SKM-1 treated with dmso at 0.1 percent for 144 hours (cell line): ENCODE measurements around the gene OR2F2.

ENCODE experiments used
- DNase-seq: peaks from one replicate; lab custom pipeline; 2025; ENCODE audit not compliant: unreplicated experiment; lab: John Stamatoyannopoulos, UW

Gene OR2F2, protein sequence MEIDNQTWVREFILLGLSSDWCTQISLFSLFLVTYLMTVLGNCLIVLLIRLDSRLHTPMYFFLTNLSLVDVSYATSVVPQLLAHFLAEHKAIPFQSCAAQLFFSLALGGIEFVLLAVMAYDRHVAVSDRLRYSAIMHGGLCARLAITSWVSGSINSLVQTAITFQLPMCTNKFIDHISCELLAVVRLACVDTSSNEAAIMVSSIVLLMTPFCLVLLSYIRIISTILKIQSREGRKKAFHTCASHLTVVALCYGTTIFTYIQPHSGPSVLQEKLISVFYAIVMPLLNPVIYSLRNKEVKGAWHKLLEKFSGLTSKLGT

DNA sequence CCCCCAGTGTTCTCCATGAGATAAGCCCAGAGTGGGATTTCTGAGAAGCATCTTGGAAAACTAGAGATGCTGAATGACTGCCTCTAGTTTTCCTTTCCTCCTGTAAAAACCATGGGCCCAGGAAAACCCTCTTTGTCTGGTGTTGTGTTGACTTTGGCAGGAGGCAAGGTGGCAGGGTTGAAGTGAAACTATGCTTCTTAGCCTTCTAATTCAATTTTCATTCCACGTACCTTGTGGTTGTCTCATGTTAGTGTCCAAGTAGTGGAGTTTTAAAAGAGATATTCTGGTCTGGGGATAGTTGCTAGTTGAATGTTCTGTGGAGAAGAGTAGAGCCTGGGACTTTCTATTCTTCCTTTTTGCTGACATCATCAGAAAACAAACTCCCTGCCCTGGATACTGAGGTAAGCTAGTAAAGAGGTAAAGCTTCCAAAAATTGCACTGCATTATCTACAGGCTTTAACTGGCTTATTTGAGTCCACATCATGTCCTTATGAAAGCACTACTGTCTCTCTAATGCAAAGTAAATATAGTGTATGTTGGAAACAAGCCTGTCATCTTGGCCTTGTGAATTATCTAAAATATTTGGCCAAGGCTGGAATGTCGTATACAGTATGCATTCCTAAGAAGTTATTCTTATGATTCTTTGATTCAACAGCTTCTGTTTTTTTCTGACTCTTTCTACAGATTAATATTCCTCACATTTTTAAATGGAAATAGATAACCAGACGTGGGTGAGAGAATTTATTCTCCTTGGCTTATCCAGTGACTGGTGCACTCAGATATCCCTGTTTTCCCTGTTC, at the start of gene OR2F2:
OR2F2 (plus strand) TSS at position 708 of the 800 bp plus-strand sequence; CDS start at position 708, 0 bp downstream.
- no peak for DNase-seq

- DNase-seq, result no peak
These were observed 49.1 kb upstream of the OR2F2 start for GRCh38 chr7:143885951-143886350.

- DNase-seq, result no peak
These were observed 48.1 kb upstream of the OR2F2 start for GRCh38 chr7:143886826-143887477.

DNA sequence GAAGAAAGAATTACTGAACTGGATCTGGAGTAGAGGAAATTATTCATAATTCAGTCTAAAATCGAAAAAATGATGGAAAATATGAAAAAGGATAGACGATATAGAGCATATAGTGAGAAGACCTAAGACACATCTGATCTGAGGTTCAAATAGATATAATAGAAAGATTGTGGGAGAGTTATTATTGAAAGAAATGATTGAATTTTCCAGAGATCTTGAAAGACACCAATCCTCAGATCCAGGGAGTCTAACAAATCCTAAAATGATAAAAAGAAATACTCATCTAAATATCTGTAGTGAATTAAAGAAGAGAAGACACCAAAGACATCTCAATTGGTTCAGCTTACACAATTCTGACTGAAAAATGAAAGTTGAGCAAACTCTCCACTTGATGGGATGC, 46.0 kb upstream of the OR2F2 start:
- DNase-seq, result no peak

DNA sequence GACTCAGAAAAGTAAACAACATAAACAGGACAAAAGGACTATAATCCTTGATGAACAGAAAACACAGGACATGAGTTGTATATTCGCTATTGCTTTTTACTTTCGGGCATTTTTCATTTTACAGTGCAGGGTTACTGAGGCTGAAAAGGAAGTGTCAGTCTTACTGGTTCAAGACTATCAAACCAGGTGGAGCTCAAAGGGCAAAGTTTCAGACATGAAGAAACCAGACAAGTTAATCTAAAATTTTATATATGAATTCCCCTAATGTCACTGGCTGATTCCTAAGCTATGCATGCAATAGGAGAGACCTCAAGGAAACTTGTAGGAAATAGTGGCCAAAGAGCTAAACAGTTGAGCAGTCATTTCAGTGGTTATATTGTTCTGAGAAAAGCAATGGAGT, 44.5 kb upstream of the OR2F2 start:
- no peak for DNase-seq

DNA sequence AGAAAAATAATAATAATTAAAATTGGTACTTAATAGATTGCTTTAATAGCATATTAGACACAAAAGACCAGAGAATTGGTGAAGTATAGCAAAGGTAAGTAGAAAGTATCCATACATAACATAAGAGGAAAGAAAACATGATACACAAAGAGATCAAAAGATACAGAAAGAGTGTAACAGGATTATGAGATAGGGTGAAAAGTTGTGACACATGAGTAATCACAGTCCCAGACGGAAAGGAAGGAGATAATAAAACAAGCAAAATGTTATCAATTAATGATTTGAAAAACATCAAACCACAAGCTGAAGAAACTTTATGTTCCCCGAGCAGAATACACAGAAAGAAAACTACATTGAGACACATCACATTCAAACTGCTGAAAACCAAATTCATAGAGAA, 43.6 kb upstream of the OR2F2 start:
- no peak for DNase-seq

- peak; percentile 66 for DNase-seq
These were observed 42.3 kb upstream of the OR2F2 start for GRCh38 chr7:143892527-143893300.

- DNase-seq, result no peak
These were observed 38.4 kb upstream of the OR2F2 start for GRCh38 chr7:143896667-143897066.

DNA sequence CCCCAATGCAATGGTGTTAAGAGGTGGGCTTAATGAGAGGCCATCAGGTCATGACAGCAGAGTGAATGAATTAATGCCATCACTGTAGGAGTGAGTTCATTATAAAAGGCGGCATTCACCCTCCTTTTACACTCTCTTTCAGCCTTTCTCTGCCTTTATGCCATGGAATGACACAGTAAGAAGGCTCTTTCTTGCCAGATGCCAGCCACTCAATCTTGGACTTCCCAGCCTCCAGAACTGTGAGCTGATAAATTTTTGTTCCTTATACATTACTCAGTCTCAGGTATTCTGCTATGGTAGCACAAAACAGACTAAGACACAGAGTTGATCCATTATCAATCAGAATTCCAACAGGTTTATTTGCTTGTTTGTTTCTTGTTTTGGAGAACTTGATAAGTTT, 36.2 kb upstream of the OR2F2 start:
- no peak for DNase-seq

GRCh38 chr7:143900230-143900766, 34.7 kb upstream of the OR2F2 start:
- DNase-seq, result no peak

DNA sequence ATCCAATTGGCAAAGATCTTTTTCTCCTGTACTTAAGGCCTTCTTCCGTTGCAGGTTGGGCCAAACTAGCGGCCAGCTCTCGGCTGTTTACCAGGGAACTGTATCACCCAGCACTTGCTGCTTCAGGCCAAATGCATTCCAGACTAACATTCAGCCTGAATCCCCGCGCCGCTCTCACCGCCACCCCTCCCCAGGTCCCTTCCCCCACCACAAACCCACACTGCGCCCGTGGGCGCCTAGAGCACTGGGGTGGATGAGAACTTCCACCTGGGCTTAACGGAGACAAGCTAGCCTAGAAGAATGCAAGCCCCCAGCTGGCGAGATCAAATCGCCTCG, 33.7 kb upstream of the OR2F2 start:
- DNase-seq, result no peak

DNA sequence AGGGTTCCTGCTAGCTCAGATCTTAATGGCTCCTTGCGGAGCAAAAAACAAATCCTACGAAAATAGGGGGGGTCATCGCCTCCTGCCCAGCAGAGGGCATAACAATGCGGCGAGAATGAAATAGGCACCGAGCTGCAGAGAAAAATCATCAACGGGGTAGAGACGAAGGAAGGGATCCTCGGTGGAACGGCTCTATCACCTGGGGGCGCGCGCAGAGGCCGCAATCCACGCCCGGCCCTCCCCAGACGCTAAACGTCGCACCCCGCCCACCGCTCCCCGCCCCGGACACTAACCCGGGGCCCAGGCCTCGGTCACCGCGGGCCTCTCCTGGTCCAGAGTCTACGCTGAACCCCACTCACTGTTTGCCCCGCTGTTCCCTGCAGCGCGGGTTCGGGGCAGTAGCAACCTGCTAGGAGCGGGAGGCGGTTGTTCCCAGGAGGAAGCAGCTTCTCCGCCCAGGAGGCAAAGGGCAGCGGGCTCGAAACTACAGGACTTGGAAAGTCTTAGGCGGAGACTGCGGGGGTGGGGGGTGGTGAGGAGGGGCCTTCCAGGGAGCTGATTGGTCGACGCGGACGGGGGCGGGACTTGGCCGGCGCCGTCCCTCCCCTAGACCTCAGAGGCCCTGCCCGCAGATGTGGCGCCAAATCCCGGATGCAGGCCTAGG, 33.2 kb upstream of the OR2F2 start, which contains the start of gene TCAF1:
TCAF1 (minus strand) TSS at position 509 of the 664 bp plus-strand sequence. CDS start 25,568 bp downstream, outside the sequence.
- DNase-seq, result peak; percentile 83

- DNase-seq, result no peak
These were observed 32.6 kb upstream of the OR2F2 start for GRCh38 chr7:143902332-143902899.

DNA sequence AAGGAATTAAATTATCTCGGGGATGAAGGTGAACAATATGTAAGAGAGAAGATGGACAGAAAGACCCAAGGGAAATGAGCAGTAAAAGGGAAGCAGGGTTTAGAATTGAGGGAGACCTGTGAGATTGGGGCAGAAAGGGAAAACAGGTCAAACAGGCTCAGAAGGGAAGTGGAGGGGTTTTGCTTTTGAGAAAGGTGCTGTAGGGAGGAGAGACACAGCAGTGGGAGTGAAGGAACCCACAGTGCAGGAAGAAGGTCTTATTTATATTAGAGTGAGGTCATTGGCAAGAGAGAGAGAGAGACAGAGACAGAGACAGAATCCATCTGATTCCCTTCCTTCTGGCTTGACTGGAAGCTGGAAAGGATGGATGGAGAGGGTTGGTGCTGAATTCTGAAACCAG, 29.5 kb upstream of the OR2F2 start:
- no peak for DNase-seq

DNA sequence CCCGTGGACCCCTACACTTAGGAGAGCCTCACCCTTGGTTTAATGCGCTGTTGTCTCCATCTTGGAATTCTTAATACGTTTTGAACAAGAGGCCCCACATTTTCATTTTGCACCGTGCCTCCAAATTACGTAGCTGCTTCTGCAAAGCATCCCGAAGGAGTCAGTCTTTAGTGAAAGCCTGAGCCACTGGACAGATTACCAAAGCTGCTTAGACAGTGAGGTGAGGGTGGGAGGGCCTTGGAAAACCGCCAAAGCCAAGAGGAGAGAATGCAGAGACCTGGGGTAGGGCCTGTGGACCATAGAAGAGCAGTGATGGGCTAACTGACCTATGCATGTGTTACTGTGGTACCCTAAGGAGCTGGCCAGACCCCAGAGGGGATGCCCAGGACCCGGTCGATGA, 28.9 kb upstream of the OR2F2 start:
- no peak for DNase-seq

GRCh38 chr7:143906895-143907294, 28.1 kb upstream of the OR2F2 start:
- DNase-seq, result no peak

- no peak for DNase-seq
These were observed 26.9 kb upstream of the OR2F2 start for GRCh38 chr7:143908120-143908519.

- DNase-seq, result no peak
These were observed 25.2 kb upstream of the OR2F2 start for GRCh38 chr7:143909863-143910262.

- no peak for DNase-seq
These were observed 24.4 kb upstream of the OR2F2 start for GRCh38 chr7:143910473-143911248.
